ENCODE measurements around the gene KNCN.

DNA sequence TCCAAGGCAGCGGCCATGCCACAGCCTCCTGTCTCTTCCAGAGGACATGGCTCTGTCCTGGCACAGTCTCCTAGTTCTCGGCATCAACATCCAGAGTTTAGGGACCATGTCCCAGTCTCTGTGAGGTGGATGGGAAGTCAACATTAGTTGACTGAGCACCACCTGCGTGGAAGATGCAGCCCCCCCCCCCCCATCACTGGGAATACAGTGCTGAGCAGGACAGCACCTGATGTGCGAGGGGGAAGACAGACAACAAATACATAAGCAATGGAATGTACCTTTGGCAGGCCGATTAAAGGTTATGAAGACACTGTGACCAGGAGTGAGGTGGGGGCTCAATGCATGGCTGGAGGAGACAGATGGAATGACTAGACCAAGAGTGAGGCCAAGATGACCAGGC lies 26.6 kb downstream of the KNCN start:
- TF ChIP-seq, protein P1, sequence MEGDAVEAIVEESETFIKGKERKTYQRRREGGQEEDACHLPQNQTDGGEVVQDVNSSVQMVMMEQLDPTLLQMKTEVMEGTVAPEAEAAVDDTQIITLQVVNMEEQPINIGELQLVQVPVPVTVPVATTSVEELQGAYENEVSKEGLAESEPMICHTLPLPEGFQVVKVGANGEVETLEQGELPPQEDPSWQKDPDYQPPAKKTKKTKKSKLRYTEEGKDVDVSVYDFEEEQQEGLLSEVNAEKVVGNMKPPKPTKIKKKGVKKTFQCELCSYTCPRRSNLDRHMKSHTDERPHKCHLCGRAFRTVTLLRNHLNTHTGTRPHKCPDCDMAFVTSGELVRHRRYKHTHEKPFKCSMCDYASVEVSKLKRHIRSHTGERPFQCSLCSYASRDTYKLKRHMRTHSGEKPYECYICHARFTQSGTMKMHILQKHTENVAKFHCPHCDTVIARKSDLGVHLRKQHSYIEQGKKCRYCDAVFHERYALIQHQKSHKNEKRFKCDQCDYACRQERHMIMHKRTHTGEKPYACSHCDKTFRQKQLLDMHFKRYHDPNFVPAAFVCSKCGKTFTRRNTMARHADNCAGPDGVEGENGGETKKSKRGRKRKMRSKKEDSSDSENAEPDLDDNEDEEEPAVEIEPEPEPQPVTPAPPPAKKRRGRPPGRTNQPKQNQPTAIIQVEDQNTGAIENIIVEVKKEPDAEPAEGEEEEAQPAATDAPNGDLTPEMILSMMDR (IDR thresholded peaks at IDR 0.05; ENCODE audit: low read depth, low read length) = no peak
- no peak for TF ChIP-seq EZH2phosphoT487 (IDR thresholded peaks at IDR 0.05; ENCODE audit: low read depth)
